Fibroblast of peridontal ligament (primary cell): ENCODE results near the gene SLC9C1.
"Not testable (repeated sequence)": the region's sequence is repeated elsewhere in the genome, so short reads cannot be mapped to it uniquely, and the experiment has no call there.

Experiments
- DNase-seq: peaks from one replicate; pipeline ENCODE4 v3.0.0-alpha.2; 2010; ENCODE audit errors: extremely low read depth

Gene SLC9C1

GRCh38 chr3:112187300-112187699 lies 106.7 kb downstream of the SLC9C1 start:
- no peak for DNase-seq

GRCh38 chr3:112185423-112186035 lies 108.5 kb downstream of the SLC9C1 start:
- DNase-seq, result not testable (repeated sequence)

- no peak for DNase-seq
Observed at GRCh38 chr3:112175646-112176045, 118.4 kb downstream of the SLC9C1 start.

DNA sequence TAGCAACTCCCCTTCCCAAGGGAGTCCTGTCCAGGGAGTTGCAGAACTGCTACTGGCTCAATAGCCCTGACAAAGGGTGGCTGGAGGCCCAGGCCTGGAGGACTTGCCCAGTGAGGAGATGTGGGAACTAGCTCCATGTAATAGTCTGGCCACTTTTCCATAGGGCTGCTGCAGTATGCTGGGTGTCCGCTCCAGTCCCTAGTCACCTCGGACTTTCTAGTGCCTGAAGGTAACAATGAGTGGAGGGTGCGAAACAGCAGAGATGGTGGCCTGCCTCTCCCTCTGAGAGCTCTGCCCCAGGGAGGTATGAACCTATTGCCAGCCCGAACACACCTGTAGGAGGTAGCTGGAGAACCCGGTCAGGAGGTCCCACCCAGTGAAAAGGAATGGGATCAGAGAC lies 119.0 kb downstream of the SLC9C1 start:
- no peak for DNase-seq

DNA sequence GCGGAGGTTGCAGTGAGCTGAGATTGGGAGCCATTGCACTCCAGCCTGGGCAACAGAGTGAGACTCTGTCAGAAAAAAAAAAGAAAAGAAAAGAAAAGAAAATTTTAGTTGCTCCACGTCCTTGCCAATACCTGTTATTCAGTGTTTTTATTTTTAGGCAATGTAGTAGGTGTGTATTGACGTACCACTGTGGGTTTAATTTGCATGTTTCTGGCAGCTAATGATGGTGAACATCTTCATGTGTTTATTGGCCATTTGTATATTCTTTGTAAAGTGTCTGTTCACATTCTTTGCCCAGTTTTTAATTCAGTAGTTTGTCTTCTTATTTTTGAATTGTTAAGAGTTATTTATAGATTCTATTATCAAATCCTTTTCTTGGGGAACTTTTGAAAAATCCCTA lies 122.9 kb downstream of the SLC9C1 start:
- DNase-seq, result no peak

DNA sequence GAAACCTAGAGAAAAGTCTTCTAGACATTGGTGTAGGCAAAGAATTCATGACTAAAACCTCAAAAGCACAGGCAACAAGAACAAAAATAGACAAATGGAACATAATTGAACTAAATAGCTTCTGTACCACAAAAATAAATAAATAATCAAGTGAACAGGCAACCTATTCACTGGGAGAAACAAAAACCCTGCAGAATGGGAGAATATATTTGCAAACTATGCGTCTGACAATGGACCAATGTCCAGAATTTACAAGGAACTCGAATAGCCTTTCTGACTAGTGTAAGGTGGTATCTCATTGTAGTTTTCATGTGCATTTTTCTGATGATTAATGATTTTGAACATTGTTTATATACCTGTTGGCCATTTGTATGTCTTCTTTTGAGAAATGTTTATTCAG lies 124.0 kb downstream of the SLC9C1 start:
- DNase-seq, result no peak

DNA sequence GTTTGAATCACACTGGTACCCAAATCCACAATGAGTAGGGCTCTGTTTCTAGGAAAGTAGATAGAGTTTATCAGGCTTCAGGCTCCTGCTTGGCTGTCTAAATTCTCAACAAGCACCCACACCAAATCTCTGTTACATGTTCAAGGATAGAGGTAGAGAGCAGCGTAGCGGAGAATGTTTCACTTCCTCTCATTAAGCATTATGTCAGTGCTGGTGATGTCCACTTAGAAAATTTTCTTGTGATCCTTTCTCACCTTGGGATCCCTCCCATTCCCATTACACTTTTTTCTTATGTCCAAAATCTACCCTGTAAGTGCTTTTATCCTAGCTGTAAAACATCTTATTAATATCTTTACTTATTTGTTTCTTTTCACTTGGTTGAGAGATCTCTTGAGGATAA lies 126.3 kb downstream of the SLC9C1 start:
- DNase-seq, result no peak

GRCh38 chr3:112149136-112149535 lies 144.9 kb downstream of the SLC9C1 start:
- no peak for DNase-seq

- DNase-seq, result no peak
Observed at GRCh38 chr3:112143689-112144088, 150.3 kb downstream of the SLC9C1 start.

DNA sequence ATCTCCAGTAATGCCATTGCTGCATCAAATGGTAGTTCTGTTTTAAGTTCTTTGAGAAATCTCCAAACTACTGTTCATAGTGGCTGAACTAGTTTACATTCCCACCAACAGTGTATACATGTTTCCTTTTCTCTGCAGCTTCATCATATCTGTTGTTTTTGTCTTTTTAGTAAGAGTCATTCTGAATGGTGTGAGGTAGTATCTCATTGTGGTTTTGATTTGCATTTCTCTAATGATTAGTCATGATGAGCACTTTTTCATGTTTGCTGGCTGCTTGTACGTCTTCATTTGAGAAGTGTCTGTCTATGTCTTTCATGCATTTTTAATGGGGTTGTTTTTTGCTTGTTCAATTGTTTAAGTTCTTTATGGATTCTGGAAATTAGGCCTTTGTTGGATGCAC lies 150.8 kb downstream of the SLC9C1 start:
- DNase-seq, result no peak

DNA sequence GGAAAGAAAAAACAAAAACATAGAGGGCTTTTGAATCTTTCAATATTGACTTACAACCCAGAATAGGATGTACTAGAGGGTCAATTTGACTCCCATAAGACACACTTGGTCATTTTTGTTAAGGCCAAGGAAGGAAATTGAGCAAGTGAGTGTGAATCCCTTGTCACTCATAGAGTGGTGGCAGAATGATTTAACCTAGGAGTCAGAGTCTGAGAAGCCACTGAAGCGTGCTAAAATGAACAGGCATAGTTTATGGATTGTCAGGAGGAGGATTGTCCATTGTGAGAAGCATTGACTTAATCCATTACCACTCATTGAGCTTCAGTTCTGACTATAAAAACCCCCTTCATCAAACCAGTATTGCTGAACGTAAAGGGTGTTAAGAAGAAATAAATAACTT lies 152.7 kb downstream of the SLC9C1 start:
- DNase-seq, result no peak

- DNase-seq, result no peak
Observed at GRCh38 chr3:112140584-112140983, 153.4 kb downstream of the SLC9C1 start.

DNA sequence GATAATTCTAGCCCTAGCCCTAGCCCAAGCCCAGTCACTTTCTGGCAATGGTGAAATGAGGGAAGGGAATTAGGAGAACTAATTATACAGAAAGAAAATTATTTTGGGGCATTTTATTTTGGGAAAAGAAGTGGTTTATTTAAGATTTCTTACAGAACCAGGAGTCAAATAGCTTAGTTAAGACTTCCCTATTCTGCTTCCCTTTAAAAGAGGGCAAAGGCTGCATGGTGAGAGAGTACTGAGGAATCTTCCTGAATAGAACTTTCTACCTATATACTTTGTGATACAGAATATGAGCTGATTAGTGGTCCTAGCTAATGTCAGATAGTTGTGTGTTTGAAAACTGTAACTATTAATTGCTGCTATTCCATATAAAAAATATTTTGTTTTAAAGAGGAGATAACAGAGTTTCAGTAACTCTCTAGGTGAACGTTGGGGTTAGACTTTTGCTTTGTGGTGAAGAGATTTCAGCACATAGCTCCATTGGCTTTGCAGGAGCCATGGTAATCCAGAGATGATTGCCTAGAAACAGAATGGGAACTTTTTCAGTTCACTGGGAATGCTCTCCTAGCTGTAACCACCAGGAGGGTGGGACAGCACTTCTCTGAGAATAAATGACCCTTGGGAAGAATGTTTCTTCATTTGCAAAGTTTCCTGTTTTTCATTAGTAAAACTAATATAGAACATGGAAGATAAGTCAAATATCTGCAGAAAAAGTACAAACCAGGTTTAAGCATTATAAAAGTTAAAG lies 155.6 kb downstream of the SLC9C1 start:
- no peak for DNase-seq

- DNase-seq, result no peak
Observed at GRCh38 chr3:112137781-112138180, 156.2 kb downstream of the SLC9C1 start.

DNA sequence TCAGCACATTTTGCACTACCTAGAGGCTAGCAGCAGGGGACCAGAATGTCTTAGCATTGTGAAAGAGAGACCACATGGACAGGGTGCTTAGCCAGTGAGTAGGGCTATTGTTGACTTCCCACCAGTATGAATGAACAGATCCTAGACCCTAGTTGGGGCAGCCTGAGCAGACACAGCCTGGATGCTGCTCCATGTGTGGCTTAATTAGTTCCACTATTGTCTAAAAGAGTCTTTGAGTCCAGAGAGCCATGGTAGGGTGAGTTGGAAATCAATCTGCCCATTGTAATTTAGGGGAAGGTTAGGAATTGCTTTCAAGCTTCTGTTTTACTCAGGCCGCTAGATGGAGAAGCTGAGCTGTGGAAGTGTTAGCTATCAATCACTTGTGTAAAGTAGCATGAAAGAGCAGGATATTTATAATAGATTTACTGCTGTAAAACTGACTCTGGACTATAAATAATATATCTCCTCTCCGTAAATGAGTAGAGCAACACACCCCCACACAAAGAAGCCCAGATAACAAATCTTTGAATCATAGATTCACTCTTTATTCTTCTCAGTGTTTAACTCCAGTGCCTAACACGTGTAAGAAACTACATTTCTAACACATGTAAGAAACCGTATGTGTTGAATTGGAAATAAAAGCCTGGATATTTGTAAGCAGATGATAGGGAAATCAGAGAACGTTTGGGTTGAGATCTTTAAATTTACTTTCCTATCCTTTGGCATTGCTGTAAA lies 156.9 kb downstream of the SLC9C1 start:
- DNase-seq, result peak; percentile 45

- DNase-seq, result no peak
Observed at GRCh38 chr3:112136046-112136445, 158.0 kb downstream of the SLC9C1 start.

GRCh38 chr3:112134335-112135124 lies 159.5 kb downstream of the SLC9C1 start:
- DNase-seq, result no peak

DNA sequence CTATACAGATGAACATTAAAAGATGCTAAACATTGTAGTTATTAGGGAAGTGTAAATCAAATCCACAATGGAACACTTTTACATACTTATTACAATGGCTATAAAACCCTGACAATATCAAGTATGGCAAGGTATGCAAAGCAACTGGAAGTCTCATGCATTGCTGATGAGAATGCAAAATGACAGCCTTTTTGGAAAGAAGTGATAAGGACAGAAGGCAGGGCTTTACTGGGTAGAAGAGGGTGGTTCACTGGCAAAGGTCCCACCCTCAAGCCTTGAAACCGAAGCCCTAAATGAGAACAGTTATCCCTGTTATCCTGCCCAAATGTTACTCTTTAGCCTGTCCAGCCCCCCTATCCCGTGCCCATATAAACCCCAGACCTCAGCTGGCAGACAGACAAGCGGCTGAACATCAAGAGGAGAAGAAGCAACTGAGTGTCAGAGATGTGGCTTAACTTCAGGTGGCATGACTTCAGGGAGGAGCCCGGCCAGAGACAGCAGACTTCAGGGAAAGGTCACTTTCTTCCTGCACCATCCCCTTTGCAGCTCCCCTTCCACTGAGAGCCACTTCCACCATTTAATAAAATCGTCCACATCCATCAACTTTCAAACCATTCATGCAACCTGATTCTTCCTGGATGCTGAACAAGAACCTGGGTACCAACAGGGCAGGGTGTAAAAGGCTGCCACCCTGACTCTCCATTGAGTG lies 160.2 kb downstream of the SLC9C1 start:
- DNase-seq, result no peak

DNA sequence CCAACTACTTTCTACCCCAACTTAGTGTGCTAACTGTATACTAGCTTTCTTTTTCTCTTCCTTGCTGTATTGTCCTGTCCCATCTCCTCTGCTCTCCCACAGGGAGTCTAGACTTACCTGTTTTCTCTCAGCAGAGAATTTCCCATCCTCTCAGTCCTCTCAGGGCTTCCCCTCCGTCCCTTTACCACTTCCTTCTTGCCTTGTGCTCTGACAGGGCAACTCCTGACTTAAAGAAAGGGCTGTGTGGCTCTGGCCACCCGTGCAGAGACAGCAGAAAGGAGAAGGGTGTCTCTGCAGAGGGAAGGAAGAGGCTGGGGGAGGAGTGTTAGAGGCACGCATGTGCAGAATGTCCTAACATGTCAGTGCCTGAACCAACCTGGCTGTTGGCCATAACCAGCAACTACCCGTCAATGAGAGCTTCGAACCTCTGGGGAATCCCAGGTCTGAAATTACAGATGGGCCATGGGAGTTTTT lies 161.0 kb downstream of the SLC9C1 start, which contains the start of gene GCSAM:
GCSAM (minus strand) TSS at position 274 of the 474 bp plus-strand sequence; CDS start at position 146, 128 bp downstream.
- no peak for DNase-seq

DNA sequence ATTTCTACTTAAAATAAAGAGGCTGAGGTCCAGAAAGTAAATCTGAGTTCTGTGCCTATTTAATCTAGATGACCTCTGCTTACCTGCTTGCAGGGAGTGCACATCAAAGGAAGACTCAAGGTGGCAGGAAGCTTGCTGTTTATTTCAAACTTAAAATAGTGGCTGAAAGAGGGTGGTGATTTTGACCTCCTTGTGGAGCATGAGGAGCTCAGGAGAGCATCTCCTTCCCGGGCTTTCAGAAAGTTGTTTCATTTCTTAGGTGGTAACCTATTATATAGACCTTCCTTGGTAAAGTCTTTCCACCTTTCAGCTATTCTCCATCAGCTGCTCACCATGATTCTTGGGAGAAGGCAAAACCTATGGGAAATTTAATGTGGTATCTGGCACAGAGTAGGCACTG lies 161.5 kb downstream of the SLC9C1 start:
- DNase-seq, result no peak

- no peak for DNase-seq
Observed at GRCh38 chr3:112132088-112132487, 161.9 kb downstream of the SLC9C1 start.
